ENCODE data around the gene CORIN.

GRCh38 chr4:47551682-47552081 lies 286.2 kb downstream of the CORIN start:
- no peak for TF ChIP-seq CTCF (optimal IDR thresholded peaks at IDR 0.05 in 1 of 3, IDR thresholded peaks at IDR 0.05 in 1 of 3, conservative IDR thresholded peaks at IDR 0.05 in 1 of 3; ENCODE audit: extremely low read depth in 1 of 3, insufficient read depth in 2 of 3, low read length in 3 of 3)
- no peak for TF ChIP-seq EZH2 (IDR thresholded peaks at IDR 0.05; ENCODE audit: low read length)

Measured in keratinocyte (primary cell).